Stimulated activated memory B cell treated with anti-CD40 and anti-IgM and Interleukin-4, amounts not matched to agents 10 μg/mL and 1 μg/mL and 100 μg/mL, for 72 hours (primary cell): ENCODE data around the gene TRPM3.
"Not testable (repeated sequence)": the region's sequence is repeated elsewhere in the genome, so short reads cannot be mapped to it uniquely, and the experiment has no call there.

Experiments used
- ATAC-seq: fragments of 150-1000 bp; cut with Tn5 transposase; 2 replicates; pipeline ENCODE4 v1.10.0; 2021
- H3K27ac Mint-ChIP-seq: one replicate; pipeline ENCODE4 v1.8.0; 2022; ENCODE audit warnings: mild to moderate bottlenecking, mixed read lengths
- H3K27me3 Mint-ChIP-seq: one replicate; pipeline ENCODE4 v1.8.0; 2022; ENCODE audit warnings: mixed read lengths
- H3K36me3 Mint-ChIP-seq: one replicate; pipeline ENCODE4 v1.8.0; 2022; ENCODE audit warnings: mixed read lengths
- H3K4me1 Mint-ChIP-seq: one replicate; pipeline ENCODE4 v1.8.0; 2022; ENCODE audit warnings: mixed read lengths
- H3K4me3 Mint-ChIP-seq: one replicate; pipeline ENCODE4 v1.8.0; 2022; ENCODE audit warnings: mild to moderate bottlenecking, moderate library complexity, mixed read lengths
- H3K9me3 Mint-ChIP-seq: one replicate; pipeline ENCODE4 v1.8.0; 2022; ENCODE audit warnings: mixed read lengths

Gene TRPM3

DNA sequence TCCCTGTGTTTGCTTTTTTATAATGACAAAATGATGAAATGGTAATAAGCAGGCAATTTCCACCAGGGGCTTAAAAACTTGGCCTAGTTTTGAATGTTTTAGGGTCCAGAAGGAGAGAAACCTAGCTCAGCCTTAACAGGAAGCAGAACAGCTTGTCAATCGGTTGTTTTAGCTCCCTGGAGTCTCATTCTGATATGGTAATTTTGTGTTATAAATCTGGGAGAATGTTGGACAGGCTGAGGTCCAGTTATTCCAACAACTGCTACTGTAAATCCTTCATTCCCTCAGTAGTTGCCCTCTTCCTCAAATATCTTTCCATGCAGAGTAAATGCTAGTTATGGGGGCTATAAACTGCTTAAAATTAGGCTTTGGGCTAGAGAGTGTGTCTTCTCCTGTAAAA is 397.4 kb downstream of the TRPM3 start:
- H3K9me3 Mint-ChIP-seq, H3K27me3 Mint-ChIP-seq, ATAC-seq, H3K27ac Mint-ChIP-seq, H3K4me3 Mint-ChIP-seq, H3K36me3 Mint-ChIP-seq, H3K4me1 Mint-ChIP-seq: not testable (repeated sequence)

DNA sequence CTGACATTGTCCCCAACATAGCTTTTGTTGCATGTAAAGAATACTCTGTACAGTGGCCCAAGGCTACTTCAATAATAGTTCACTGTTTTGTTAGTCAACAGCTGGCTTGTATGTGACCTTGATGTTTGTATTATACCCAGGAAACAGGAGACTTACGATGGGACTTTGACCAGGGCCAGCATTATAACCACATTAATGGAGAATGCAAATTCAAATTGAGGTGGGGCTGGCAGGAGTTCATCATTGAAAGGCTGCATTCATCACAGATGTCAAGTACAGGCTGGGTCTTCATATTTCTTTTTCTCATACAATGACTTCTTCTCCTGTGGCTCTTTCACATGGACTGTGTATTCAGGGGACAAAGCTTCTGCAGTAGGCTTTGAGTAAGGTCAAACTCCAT is 414.6 kb downstream of the TRPM3 start:
- not testable (repeated sequence) for H3K27ac Mint-ChIP-seq, ATAC-seq, H3K4me3 Mint-ChIP-seq, H3K9me3 Mint-ChIP-seq, H3K36me3 Mint-ChIP-seq, H3K4me1 Mint-ChIP-seq, H3K27me3 Mint-ChIP-seq

DNA sequence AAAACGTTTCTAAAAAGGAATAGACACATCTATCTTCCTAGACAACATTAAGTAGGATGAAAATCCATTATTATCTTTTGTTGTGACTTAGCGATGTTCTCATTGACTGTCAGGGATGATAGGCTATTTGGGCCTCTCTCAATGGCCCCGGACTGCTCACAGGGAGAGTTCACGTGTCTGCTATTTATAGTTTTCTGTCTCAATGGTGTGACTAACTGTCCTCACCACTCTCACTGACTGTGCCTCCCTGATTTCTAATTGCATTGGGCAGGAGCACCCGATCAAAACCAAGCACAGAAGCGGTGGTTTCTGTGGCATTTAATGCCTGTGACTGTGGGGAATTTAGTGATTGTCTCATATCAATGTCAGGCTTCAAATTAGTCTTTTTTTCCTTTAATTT is 420.3 kb downstream of the TRPM3 start:
- H3K4me1 Mint-ChIP-seq, result no peaks in the 10 kb centered on the region

DNA sequence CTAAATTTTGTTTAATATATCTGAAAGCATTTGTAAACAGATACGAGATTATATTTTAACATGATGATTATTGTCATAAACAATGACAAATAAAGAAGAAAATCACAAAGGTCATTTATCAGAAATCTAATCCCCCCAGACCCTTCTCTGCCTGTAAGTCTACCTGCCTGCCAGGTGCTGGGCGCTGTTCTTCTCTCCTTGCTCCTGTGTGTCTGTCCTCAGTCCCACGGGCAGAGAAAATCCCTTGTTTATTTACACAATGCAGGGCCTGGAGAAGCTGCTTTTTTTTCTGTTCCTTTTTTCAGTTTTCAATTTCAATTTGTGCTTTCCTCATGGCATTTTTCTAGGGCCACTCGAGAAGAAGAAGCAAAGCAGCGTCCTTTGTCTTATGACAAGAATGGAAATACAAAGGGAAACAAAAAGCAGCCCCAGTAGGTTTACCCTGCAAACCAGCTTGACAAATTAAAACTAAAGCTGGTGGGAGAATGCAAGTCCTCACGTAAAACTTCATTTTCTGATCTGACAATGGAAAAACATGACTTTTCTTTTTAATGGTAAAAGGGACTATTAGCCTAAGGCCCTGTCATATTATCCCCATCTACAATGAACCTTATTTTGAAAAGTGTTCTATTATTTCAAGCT is 424.6 kb downstream of the TRPM3 start:
- H3K4me1 Mint-ChIP-seq, result no peaks in the 10 kb centered on the region
- ATAC-seq, result no peak
- no peaks in the 10 kb centered on the region for H3K36me3 Mint-ChIP-seq
- H3K9me3 Mint-ChIP-seq, result no peaks in the 10 kb centered on the region
- peaks cover 4% of the 10 kb centered on the region for H3K27me3 Mint-ChIP-seq
- H3K27ac Mint-ChIP-seq, result no peak overlapping the region
- no peak overlapping the region for H3K4me3 Mint-ChIP-seq

More for the DNA sequence above, 420.3 kb downstream of the TRPM3 start:
- ATAC-seq, result no peak
- no peak overlapping the region for H3K4me3 Mint-ChIP-seq
- no peaks in the 10 kb centered on the region for H3K9me3 Mint-ChIP-seq
- H3K27ac Mint-ChIP-seq, result no peak overlapping the region
- no peaks in the 10 kb centered on the region for H3K27me3 Mint-ChIP-seq
- no peaks in the 10 kb centered on the region for H3K36me3 Mint-ChIP-seq

DNA sequence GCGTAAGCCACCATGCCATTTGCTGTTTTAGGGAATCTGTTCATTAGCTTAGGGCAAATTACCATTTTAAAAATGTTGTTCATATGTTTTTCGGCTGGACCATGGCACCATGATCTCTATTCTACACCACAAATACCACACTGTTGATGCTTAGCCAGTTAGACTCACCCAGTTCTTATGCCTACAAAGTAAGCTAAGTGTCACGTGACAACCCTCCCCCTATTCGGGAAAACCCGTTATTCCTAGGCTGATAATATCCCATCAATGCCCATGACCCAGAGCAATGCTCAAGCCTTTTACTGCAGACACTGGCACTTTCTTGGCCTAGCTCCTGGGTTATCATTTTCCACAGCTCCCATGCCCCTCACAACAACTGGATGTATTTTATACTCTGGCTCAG is 426.7 kb downstream of the TRPM3 start:
- no peaks in the 10 kb centered on the region for H3K4me1 Mint-ChIP-seq
- H3K9me3 Mint-ChIP-seq, result no peaks in the 10 kb centered on the region
- H3K36me3 Mint-ChIP-seq, result no peaks in the 10 kb centered on the region
- no peak overlapping the region for H3K4me3 Mint-ChIP-seq
- H3K27ac Mint-ChIP-seq, result no peak overlapping the region
- ATAC-seq, result no peak
- peaks cover 9% of the 10 kb centered on the region for H3K27me3 Mint-ChIP-seq

DNA sequence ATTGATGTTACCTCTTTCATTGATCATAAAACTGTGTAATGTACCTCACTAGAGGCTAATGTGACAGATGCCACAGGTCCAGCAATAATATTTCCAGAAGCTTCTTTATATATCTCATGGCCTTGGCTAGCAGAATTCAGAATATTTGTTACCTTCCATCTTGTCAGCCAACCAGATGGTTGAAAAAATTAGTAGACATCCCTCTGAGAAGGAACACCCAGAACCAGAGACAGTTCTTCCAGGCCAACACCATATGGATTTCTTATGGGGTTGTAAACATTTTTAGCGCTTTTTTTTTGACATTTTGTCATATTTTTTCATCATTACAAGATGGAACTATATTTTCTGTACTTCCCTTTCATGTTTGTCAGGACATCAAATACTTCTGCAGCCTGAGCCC is 428.2 kb downstream of the TRPM3 start:
- Mint-ChIP-seq H3K4me3 (no peak overlapping the region), H3K27ac (no peak overlapping the region), H3K27me3 (peaks cover 24% of the 10 kb centered on the region), H3K4me1 (no peaks in the 10 kb centered on the region), H3K36me3 (no peaks in the 10 kb centered on the region), H3K9me3 (no peaks in the 10 kb centered on the region)
- no peak for ATAC-seq

DNA sequence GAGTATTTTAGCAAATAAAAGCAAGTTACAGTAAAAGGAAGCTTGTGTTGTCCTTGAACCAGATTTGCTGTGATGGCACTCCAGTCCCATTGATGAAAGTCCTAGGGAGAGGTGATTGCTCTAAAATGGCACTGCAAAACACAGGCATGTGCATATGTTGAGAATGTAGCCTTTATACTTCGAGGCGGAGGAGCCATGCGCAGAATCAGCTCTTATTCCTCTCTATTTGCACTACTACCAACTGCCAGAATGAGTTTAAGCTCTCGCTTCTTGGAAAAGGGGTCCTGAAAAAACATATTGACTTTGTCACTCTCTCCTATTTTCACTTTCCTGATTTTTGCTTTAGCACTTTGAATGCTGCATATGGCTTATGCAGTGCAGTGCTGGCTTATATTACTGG is 429.0 kb downstream of the TRPM3 start:
- Mint-ChIP-seq H3K4me1 (no peaks in the 10 kb centered on the region), H3K27me3 (peaks cover 32% of the 10 kb centered on the region), H3K4me3 (no peak overlapping the region), H3K36me3 (no peaks in the 10 kb centered on the region), H3K9me3 (no peaks in the 10 kb centered on the region), H3K27ac (no peak overlapping the region)
- ATAC-seq, result no peak

DNA sequence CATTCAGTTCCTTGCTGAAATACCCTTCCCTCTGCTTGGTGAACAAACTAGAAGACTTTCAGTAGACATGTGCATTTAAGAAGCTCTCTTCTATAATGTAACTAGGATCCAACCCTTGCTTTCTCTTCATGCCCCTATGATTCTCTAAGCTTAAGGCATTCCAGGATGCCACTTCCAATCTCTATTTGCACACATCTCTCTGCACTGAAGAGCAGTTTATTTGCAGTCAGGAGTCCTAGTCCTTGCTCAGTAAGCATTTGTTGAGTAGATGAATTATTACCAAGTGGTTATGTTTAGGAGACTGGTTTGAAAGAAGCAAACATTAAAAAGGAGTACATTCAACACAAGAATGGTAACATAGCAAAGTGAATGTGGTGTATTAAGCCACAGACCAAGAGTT is 432.7 kb downstream of the TRPM3 start:
- Mint-ChIP-seq H3K4me1 (no peaks in the 10 kb centered on the region), H3K4me3 (no peak overlapping the region), H3K27ac (no peak overlapping the region), H3K36me3 (no peaks in the 10 kb centered on the region), H3K27me3 (peaks cover 32% of the 10 kb centered on the region), H3K9me3 (no peaks in the 10 kb centered on the region)
- ATAC-seq, result no peak

DNA sequence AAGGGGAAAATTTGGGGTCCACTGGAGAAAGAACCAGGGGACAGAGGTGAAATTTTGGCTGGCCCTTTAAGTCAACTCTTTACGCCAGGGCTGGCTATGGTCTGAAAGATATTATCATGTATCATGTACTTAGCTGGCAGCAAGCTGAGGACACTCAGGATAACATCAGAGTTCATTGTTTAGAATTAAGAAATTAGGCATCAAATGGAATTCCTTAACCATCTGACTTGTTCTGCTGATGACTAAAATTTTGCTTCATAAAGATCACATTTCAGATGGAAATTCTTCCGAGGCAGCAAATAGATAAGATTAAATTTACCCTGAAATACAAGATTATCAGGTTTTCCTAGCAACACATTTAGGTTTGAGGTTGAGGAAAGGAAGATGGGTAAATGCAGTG is 437.6 kb downstream of the TRPM3 start:
- Mint-ChIP-seq H3K27me3 (peaks cover 14% of the 10 kb centered on the region), H3K36me3 (no peaks in the 10 kb centered on the region), H3K9me3 (no peaks in the 10 kb centered on the region), H3K27ac (no peak overlapping the region), H3K4me1 (no peaks in the 10 kb centered on the region), H3K4me3 (no peak overlapping the region)
- ATAC-seq, result no peak

DNA sequence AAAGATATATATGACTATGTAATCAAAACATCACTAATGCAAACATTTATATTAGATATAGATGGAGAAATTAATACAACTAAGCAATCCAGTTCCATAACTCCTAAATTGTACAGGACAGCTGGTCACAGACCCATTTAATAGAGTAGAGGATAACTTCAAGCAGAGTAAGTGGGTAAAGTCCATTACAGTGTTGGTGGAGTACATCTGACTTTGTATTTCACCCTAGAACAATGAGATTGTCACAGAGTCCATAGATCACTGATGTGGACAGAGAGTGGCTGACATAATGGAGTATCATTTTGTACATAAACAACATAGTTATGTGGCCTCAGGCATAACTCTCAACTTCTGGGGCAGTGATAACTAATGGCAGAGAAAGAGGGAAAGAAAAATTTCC is 439.1 kb downstream of the TRPM3 start:
- no peak overlapping the region for H3K4me3 Mint-ChIP-seq
- no peaks in the 10 kb centered on the region for H3K36me3 Mint-ChIP-seq
- ATAC-seq, result no peak
- H3K27me3 Mint-ChIP-seq, result no peaks in the 10 kb centered on the region
- no peaks in the 10 kb centered on the region for H3K9me3 Mint-ChIP-seq
- no peaks in the 10 kb centered on the region for H3K4me1 Mint-ChIP-seq
- no peak overlapping the region for H3K27ac Mint-ChIP-seq

DNA sequence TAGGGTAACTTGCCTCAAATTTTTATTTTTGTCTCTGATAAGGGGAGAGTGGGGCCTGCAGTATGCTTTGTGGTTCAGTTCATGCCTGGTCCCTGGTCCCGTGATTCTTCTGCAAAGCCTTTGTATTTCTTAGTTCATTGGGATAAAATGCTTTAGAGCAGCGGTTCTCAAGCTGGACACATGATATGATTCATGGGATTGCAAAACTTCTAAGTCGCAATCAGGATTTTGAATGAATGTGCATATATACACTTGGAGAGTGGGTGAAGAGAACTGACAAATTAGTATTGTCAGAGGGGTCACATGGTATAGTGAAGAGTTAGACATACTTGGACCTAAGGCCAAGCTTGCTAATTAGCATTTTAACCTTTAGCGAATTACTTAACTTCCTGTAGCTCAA is 441.6 kb downstream of the TRPM3 start:
- no peaks in the 10 kb centered on the region for H3K36me3 Mint-ChIP-seq
- H3K4me3 Mint-ChIP-seq, result no peak overlapping the region
- no peak overlapping the region for H3K27ac Mint-ChIP-seq
- no peaks in the 10 kb centered on the region for H3K27me3 Mint-ChIP-seq
- no peaks in the 10 kb centered on the region for H3K9me3 Mint-ChIP-seq
- ATAC-seq, result no peak
- H3K4me1 Mint-ChIP-seq, result no peaks in the 10 kb centered on the region

DNA sequence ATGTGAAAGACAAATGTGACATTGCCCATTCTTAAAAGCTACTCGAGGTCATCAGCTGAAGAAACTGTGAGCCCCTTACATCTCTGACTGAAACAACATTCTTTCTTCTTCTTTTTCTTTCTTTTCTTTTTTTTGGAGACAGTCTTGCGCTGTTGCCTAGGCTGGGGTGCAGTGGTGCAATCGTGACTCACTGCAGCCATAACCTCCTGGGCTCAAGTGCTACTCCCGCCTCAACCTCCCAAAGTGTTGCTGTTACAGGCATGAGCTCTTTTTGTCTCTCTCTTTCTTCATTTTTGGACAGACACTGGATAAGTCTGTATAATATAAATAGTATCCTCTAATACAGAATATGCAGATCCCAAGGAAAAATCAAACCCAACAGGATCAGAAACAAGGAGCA is 443.3 kb downstream of the TRPM3 start:
- Mint-ChIP-seq H3K4me1 (no peaks in the 10 kb centered on the region), H3K27ac (no peak overlapping the region), H3K9me3 (no peaks in the 10 kb centered on the region), H3K27me3 (no peaks in the 10 kb centered on the region), H3K4me3 (no peak overlapping the region), H3K36me3 (no peaks in the 10 kb centered on the region)
- ATAC-seq, result no peak

DNA sequence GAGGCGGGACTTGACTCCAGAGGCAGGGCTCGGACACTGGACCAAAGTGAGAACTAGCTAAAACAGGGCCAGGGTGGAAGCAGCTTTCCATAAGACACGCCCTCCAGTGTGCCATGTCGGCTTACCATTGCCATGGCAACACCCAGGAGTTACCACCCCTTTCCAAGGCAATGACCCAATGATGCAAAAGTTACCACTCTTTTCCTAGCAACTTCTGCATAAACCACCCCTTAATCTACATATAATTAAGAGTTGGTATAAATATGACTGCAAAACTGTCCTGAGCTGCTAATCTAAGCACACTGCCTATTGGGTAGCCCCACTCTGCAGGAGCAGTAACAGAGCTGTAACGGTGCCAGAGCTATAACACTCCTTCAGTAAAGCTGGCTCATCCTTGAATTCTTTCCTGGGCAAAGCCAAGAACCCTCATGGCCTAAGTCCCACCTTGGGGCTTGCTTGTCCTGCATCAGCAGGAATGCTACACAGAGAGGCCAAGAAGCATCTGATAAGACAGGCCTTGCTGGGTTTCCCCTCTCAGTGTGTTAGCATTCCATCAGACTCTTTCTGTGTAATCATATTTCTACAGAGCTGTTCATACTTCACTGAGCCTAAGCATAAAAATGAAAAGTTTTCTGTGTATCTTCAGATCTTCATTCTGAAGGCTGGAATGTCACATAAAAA is 444.2 kb downstream of the TRPM3 start:
- peak; percentile 37 for ATAC-seq
- no peaks in the 10 kb centered on the region for H3K9me3 Mint-ChIP-seq
- H3K27ac Mint-ChIP-seq, result no peak overlapping the region
- H3K4me1 Mint-ChIP-seq, result no peaks in the 10 kb centered on the region
- no peak overlapping the region for H3K4me3 Mint-ChIP-seq
- no peaks in the 10 kb centered on the region for H3K27me3 Mint-ChIP-seq
- H3K36me3 Mint-ChIP-seq, result no peaks in the 10 kb centered on the region

DNA sequence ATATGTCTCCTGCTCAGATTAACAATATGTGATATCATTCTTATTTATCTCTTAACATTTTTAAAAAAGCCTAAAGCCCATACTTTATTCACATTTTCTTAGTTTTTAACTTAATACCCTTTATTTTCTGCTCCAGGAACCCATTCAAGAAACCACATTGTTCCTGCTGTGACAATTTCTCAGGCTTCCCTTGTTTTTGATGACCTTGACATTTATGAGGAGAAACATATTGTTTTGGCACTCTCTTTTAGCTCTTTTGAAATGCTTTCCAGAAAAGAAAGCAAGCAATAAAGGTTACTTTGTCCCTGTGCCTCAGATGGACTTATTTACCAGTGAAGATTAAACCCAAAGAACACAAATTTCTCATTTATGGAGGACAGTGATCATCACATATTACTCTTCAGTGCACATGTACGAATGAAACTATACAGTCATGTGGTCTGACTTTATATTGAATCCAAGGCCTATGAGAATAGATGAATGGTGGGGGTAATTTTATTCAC is 445.5 kb downstream of the TRPM3 start:
- H3K27me3 Mint-ChIP-seq, result no peaks in the 10 kb centered on the region
- H3K36me3 Mint-ChIP-seq, result no peaks in the 10 kb centered on the region
- H3K4me3 Mint-ChIP-seq, result no peak overlapping the region
- ATAC-seq, result no peak
- H3K4me1 Mint-ChIP-seq, result no peaks in the 10 kb centered on the region
- H3K27ac Mint-ChIP-seq, result no peak overlapping the region
- H3K9me3 Mint-ChIP-seq, result no peaks in the 10 kb centered on the region

DNA sequence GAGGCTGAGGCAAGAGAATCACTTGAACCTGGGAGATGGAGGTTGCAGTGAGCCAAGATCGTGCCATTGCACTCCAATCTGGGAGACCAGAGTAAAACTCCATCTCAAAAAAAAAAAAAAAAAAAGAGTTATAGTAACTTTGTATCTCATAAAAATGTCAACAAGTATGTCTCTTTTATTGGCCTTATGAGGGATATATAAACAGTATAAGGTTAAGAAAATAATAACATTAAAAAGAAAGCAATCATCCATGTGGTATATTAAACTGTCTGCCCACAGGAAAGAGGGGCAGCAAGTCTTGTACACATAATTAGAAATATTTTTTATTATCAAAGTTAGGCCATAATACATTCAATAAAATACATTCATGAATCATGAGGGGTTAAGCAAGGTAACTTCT is 447.6 kb downstream of the TRPM3 start:
- no peak overlapping the region for H3K27ac Mint-ChIP-seq
- ATAC-seq, result no peak
- H3K4me1 Mint-ChIP-seq, result no peaks in the 10 kb centered on the region
- H3K27me3 Mint-ChIP-seq, result no peaks in the 10 kb centered on the region
- no peak overlapping the region for H3K4me3 Mint-ChIP-seq
- no peaks in the 10 kb centered on the region for H3K36me3 Mint-ChIP-seq
- H3K9me3 Mint-ChIP-seq, result no peaks in the 10 kb centered on the region

DNA sequence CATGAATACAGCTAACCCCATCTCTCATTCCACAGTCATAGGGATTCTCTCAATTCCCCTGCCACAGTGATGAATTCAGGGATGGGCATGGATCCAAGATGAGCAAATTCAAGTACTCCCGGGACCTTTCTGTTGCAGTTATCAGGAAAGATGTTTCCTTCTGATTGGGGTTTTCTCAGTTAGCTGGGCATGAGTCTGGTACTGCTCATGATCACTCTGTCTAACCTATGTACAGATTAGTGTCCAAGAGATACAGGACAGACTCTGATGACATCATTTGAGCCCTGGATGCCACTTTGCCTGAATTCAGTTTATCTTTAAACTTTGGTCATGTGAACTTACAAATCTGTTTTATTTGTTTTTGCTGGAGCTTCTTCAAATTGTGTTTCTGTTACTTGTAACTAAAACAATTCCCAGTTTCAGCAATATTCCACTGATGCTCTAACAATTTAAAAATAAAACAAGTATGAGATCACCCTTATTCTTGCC is 449.2 kb downstream of the TRPM3 start:
- Mint-ChIP-seq H3K27ac (no peak overlapping the region), H3K27me3 (no peaks in the 10 kb centered on the region), H3K9me3 (no peaks in the 10 kb centered on the region), H3K4me3 (no peak overlapping the region), H3K36me3 (no peaks in the 10 kb centered on the region), H3K4me1 (no peaks in the 10 kb centered on the region)
- ATAC-seq, result no peak
